ENCODE measurements around the gene TUB.

DNA sequence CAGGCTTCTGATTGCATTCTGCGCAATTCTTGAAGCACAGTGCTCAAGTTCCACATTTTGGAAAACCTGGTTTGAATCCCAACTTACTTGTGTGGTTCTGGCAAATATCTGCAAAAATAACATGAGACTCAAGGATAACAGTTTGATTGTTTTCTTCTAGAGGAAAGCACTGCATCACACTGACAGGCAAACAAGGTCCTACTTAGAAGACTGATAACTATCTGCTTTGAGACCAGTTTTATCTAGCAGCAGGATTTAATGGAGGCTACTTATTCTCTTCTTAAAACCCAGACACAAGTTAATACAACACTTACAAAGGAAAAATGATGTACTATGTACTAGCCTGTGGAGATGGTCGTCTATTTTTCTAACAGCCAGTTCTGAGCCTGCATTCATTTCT is 46.4 kb downstream of the TUB start:
- TF ChIP-seq EZH2 (IDR thresholded peaks at IDR 0.05; ENCODE audit: insufficient read depth, poor library complexity, severe bottlenecking): no peak
- no peak for TF ChIP-seq EZH2phosphoT487 (IDR thresholded peaks at IDR 0.05; ENCODE audit: insufficient read depth, low read depth)
